Kidney (tissue), 14 donors: ENCODE results near the gene ZNF134. TPM values are rescaled to one million over a fixed set of nuclear protein-coding genes. Genes with fewer than 3 reads are reported as not detected.

Experiments
- DNase-seq, 5 donors: peaks; one replicate each; pipeline ENCODE4 v3.0.0-alpha.2; 2013 to 2020
- FAIRE-seq: peaks from 2 replicates; lab custom pipeline; 2012; peaks lifted over from hg19 to GRCh38; lab: Jason Lieb, UNC
- H3K27ac ChIP-seq, 2 donors: one replicate each; pipeline ENCODE4 v1.7.0; 2013; ENCODE audit warnings: low read depth in 2 of 2, low read length in 2 of 2, inconsistent platforms in 1 of 2
- H3K27me3 ChIP-seq: one replicate; pipeline ENCODE4 v1.7.1; 2013; ENCODE audit warnings: low read length, inconsistent platforms; ENCODE audit not compliant: control insufficient read depth, insufficient read depth
- H3K36me3 ChIP-seq, 3 donors: one replicate each; pipeline versions ENCODE4 v1.7.0 to v1.7.1; 2013; ENCODE audit warnings: low read length in 3 of 3, control low read depth in 1 of 3, inconsistent platforms in 1 of 3; ENCODE audit not compliant: insufficient read depth in 3 of 3, control insufficient read depth in 2 of 3
- H3K4me1 ChIP-seq, 3 donors: one replicate each; pipeline versions ENCODE4 v1.7.0 to v1.7.1; 2013; ENCODE audit warnings: low read length in 3 of 3, inconsistent platforms in 1 of 3, low read depth in 1 of 3; ENCODE audit not compliant: control insufficient read depth in 2 of 3, insufficient read depth in 2 of 3
- H3K4me3 ChIP-seq, 3 donors: one replicate each; pipeline versions ENCODE4 v1.7.0 to v1.8.1; 2013; ENCODE audit warnings: low read length in 3 of 3, control low read depth in 1 of 3, inconsistent platforms in 1 of 3
- H3K9ac ChIP-seq, 3 donors: one replicate each; pipeline versions ENCODE4 v1.7.0 to v1.7.1; 2013; ENCODE audit warnings: low read length in 3 of 3, control low read depth in 1 of 3, inconsistent platforms in 1 of 3
- H3K9me3 ChIP-seq, 3 donors: one replicate each; pipeline versions ENCODE4 v1.7.0 to v1.7.1; 2013; ENCODE audit warnings: low read length in 3 of 3, control low read depth in 1 of 3, inconsistent platforms in 1 of 3; ENCODE audit not compliant: control insufficient read depth in 2 of 3, insufficient read depth in 1 of 3
- intact Hi-C: fragments of 100-400 bp; cut with DNase I; formaldehyde crosslinking; loops from one replicate; pipeline ENCODE4 v1.11.1; 2022
- polyA plus RNA-seq: library from polyadenylated mRNA; stranded (reverse); fragments of 350-450 nt; fragmentation: Illumina TruSeq; extraction: RNeasy Lipid Tissue Mini Kit (QIAGEN cat#74804); gene quantifications from one replicate; pipeline ENCODE4 v1.2.3, GENCODE V29; 2014; ENCODE audit warnings: low read depth, low replicate concordance; ENCODE audit not compliant: insufficient read depth
- total RNA-seq: library from RNA; stranded (reverse); fragmentation: NEBNext Ultra II Directional; extraction: Animal tissue kit (Norgen Biotek cat#: 25700); gene quantifications from one replicate; pipeline ENCODE4 v1.2.1, GENCODE V29; 2021
- TF ChIP-seq, protein P1 (sequence below): IDR thresholded peaks from 3 replicates; pipeline ENCODE4 v1.5.1; 2012; ENCODE audit warnings: mild to moderate bottlenecking, moderate library complexity, borderline replicate concordance; ENCODE audit not compliant: insufficient read depth; ENCODE audit errors: extremely low read depth
- donor health status: control.
- donor health status: control.
- donor health status: control.
- donor health status: control.
- donor health status: control.
- donor health status: DM: yes; HTN: yes; CAD: no.
- donor health status: Normal renal cell carcinoma (clear cell type).

Gene ZNF134
- total and polyA plus RNA-seq, 2 donors from 2014 or later, result 5.8 to 25.4 TPM

DNA sequence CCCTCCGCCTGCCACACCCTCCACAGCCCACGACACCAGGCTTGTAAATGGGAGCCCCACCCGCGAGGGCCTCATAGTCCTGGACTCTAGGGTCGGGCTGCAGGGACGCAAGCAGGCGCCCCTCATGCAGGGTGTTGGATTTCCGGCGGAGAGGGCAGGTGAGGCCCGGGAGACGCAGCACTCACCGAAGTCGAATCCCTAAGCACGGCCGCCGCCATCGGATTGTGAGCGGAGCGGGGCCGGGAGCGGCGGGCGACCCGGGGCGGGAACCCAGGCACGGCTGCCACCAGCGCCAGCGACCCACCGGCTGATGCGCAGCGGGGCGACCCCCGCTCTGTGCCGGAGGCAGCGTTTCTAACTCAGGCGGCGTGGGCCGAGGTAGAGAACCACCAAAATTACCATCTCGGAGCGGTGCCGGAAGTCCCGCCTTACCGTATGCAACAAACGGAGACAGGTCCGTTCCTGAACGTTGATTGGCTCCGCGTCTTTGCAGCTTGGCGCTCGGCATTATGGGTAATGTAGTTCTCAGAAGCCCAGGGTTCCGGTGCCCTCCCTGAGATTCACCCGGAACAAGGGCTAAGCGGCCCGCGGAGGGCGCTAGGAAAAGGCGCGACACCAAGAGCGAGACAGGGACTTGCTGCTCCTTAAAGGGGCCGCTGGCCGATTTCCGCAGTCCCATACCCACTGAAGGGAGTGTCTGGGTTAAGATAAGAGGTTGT, 35.4 kb upstream of the ZNF134 start, which contains the start of gene ZNF416:
TSS of gene ZNF416 (minus strand) at position 425 of the 719 bp plus-strand sequence. CDS start at position 218, 207 bp downstream.
- peak within 1 kb of the TSS in 1 of 2 donors; percentile 35 for H3K27ac ChIP-seq
- peak; percentile 96 for FAIRE-seq

DNA sequence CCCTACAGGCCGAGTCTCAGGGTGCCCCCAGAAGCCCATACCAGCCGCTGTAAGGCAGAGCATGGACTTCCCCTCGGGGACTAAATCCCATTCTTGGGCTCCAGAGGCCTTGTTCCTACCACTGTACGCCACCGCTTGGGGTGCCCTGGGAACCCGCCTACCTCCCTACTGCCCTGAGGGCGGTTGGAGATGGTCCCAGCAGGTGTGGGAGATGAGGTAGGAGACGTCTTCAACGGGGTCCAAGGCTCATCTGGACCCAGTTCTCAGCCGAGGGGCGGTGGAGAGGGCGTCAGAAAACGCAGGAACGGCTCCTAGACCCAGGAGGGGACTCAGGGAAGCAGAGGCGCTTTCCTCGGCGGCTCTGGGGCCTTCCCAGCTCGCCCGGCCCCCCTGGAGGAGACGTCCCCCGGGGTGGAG, 30.9 kb upstream of the ZNF134 start:
- FAIRE-seq, result no peak
- DNase-seq, result peak in 1 of 5 donors; percentile 72
- Histone ChIP-seq H3K9me3 (peaks cover 4 to 23% (median 5%) of the 10 kb centered on the region in 3 donors), H3K9ac (no peak overlapping the region), H3K27ac (no peak overlapping the region), H3K4me1 (peaks cover 0 to 14% (median 0%) of the 10 kb centered on the region in 3 donors), H3K27me3 (no peaks in the 10 kb centered on the region), H3K36me3 (peaks cover 0 to 3% (median 2%) of the 10 kb centered on the region in 3 donors), H3K4me3 (peak overlapping the region in 2 of 3 donors; percentile 23 to 81)
- intact Hi-C loops, result no loop called here
- TF ChIP-seq, protein P1, sequence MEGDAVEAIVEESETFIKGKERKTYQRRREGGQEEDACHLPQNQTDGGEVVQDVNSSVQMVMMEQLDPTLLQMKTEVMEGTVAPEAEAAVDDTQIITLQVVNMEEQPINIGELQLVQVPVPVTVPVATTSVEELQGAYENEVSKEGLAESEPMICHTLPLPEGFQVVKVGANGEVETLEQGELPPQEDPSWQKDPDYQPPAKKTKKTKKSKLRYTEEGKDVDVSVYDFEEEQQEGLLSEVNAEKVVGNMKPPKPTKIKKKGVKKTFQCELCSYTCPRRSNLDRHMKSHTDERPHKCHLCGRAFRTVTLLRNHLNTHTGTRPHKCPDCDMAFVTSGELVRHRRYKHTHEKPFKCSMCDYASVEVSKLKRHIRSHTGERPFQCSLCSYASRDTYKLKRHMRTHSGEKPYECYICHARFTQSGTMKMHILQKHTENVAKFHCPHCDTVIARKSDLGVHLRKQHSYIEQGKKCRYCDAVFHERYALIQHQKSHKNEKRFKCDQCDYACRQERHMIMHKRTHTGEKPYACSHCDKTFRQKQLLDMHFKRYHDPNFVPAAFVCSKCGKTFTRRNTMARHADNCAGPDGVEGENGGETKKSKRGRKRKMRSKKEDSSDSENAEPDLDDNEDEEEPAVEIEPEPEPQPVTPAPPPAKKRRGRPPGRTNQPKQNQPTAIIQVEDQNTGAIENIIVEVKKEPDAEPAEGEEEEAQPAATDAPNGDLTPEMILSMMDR, result no peak

More for the DNA sequence above, 35.4 kb upstream of the ZNF134 start, which contains the start of gene ZNF416:
- peak within 1 kb of the TSS; percentile 76 to 90 (median 85) for H3K4me3 ChIP-seq
- TF ChIP-seq, protein P1, result peak; percentile 13
- intact Hi-C loops, result no loop called here
- no peaks in the 10 kb centered on the region for H3K27me3 ChIP-seq
- H3K36me3 ChIP-seq, result peaks cover 18 to 33% (median 23%) of the 10 kb centered on the region in 3 donors
- peaks cover 4 to 12% (median 4%) of the 10 kb centered on the region in 3 donors for H3K4me1 ChIP-seq
- DNase-seq, result peak; percentile 98 to 100 (median 98)
- peak within 1 kb of the TSS; percentile 42 to 87 (median 77) for H3K9ac ChIP-seq
- H3K9me3 ChIP-seq, result peaks cover 8 to 39% (median 21%) of the 10 kb centered on the region in 3 donors

DNA sequence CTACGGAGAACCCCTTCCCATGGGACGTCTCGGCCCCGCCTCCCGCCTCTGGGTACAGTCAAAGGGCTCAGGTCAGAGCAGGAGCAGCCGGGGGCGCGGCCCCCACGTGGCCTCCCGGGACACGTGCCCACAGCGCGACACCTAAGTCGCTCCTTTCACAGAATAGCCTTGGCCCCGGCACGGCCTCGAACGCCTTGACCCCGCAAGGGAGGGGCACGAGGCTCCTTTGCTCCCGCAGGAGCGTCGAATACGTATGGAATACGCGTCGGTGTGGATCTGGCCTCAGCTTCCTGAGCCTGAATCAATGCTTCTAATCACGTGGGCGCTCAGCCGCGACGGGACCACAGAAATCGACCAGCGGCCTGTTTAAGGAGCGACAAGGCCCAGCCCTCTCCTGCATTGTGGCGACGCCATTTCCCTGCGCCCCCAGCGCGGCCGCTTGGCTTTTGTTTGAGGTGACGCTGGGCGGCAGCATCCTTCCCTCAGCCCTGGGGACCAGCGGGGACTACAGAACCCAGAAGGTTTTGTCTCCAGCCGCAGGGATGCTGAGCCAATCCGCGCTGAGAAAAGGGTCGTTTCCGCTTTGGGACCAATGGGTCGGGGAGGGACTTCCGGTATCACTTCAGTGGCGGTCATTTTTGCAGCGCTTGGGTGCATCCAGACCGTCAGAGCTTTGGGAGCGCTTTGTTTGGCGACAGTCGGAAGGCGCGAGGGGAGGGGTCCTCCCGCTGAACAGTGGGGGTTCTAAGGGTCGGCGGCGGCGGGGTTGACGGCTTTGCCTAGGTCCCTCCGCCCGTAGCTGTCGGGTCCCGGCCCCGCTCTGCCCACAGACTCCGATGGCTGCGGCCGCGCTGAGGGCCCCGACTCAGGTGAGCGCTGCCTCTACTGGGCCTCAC, 30.3 kb upstream of the ZNF134 start, which contains the start of gene ZIK1:
TSS of gene ZIK1 (plus strand) at position 625 of the 896 bp plus-strand sequence. CDS start at position 837, 212 bp downstream.
- TF ChIP-seq, protein P1, result no peak
- intact Hi-C loops, result no loop called here
- FAIRE-seq (no peak), DNase-seq (peak; percentile 96 to 99 (median 97))
- peaks cover 0 to 11% (median 0%) of the 10 kb centered on the region in 3 donors for H3K4me1 ChIP-seq
- peaks cover 4 to 30% (median 7%) of the 10 kb centered on the region in 3 donors for H3K9me3 ChIP-seq
- H3K9ac ChIP-seq, result peak within 1 kb of the TSS; percentile 42 to 78 (median 59)
- H3K4me3 ChIP-seq, result peak within 1 kb of the TSS; percentile 79 to 82 (median 81)
- no peaks in the 10 kb centered on the region for H3K27me3 ChIP-seq
- no peak within 1 kb of the TSS for H3K27ac ChIP-seq
- H3K36me3 ChIP-seq, result peaks cover 3 to 10% (median 9%) of the 10 kb centered on the region in 3 donors
